HG03460 (cell line): Measurements from ENCODE around the gene CYLD.

Experiments
- ATAC-seq: cut with Tn5 transposase; IDR thresholded peaks from one replicate; pipeline ENCODE4 v1.9.1; 2021; ENCODE audit not compliant: unreplicated experiment

The CYLD gene

DNA sequence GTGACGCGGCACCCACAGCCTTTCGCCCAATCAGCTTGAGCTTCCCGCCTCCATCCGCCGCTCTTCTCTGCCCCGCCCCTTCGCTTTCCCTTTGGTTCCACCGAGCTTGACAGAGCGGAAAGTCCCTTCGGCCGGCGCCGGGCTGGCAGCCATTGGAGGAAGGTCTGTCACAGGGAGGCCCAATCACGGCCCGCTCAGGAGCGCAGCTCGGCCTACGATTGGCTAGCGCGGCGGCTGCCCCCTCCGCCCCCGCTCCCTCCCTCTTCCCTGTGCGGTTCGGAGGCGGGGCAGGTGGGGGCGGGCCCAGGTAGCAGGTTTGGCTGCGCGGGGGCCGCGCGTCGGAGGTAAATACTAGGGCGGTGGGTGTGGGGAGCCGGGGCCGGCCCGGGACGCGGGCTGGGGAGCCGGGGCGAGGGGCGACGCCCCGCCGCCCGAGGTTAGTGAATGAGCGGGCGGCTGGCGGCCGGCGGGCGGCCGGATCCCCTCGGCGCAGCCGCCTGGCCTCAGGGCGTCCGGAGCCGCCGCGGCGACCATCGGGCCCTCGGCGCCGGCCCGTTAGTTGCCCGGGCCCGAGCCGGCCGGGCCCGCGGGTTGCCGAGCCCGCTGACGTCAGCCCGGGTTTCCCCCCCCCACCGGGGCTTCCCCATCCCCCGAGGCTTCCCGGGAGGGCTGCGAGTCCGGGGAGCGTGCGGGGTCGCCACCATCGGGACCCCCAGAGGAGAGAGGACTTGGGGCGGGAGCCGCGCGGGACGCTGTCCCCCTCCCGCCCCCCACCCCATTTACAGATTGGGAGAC is at the start of gene CYLD:
CYLD (plus strand) TSS at position 306 of the 795 bp plus-strand sequence. CDS start 7,613 bp downstream, outside the sequence.
- ATAC-seq = peak; percentile 92

GRCh38 chr16:50692644-50692998 is 49.3 kb upstream of the CYLD start:
- no peak for ATAC-seq

DNA sequence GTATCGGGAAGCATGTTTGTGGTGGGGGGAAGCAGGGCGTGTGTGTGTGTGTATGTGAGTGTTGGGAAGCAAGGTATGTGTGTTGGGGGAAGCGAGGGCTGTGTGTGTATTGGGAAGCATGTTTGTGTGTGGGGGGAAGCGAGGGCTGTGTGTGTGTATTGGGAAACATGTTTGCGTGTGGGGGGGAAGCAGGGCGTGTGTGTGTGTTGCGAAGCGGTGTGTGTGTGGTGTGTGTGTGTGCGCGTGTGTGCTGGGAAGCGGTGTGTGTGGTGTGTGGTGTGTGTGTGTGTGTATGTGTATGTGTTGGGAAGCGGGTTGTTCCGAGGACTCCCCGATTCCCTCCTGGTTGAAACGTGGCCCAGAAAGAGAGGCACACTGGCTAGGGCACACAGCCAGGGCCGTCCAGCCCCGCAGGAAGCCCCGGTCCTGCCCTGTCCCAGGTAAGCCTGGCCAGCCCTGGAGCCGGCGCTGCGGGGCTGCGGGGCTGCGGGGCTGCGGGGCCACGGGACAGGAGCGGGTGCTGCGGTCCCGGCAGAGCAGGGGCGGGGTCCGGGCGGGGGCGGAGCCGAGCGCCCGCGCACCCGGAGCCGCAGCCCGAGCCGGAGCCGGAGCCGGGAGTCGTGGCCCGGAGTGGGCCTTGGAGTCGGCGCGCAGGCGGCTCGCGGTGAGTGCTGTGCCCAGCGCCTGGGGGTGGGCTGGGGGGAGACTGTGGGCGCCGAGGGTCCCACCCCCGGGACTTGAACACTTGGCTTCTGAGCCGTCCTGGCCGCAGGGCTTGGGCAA is 48.7 kb upstream of the CYLD start, which contains the start of gene NOD2:
NOD2 (plus strand) TSS at position 608 of the 783 bp plus-strand sequence. CDS start 5,890 bp downstream, outside the sequence.
- ATAC-seq = no peak

DNA sequence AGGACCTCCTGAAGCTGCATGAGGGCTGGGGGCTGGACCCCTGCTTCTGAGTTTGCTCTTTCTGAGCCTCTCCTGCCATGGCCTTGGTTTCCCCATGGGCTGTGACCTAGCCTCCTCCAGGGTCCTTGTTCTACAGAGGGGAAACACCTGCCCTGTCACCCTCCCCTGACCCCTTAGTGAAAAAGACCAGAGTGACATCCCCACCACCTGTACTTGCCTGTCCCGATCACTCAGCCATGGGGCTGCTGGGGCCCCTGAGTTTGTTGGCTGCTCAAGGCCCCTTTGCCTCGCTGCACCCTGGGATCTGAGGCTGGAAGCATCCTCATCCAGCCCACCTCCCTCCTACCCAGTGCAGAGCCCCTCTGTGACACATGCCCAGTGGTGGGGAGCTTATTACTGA is 47.7 kb upstream of the CYLD start:
- no peak for ATAC-seq

- ATAC-seq = no peak
These were observed 46.6 kb upstream of the CYLD start for GRCh38 chr16:50695017-50696000.

DNA sequence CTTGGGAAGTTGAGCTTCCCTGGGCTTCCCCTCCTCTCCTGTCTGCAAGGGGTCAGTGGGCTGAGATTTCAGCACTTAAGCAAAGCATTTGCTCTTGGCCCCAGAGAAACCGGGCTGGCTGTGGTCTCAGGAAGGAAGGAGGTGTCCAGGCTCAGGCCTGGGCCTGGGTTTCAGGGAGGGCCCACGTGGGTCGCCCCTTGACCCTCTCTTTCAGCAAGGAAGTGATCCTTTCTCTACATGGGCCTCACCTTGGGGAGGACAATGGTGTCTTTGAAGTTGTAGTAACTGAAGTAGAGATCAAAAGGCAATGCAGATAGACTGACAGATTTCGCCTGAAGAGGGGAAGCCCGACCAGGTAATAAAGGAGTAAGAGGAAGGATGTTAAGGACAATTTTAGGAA is 45.8 kb upstream of the CYLD start:
- ATAC-seq = peak; percentile 35

- peak; percentile 59 for ATAC-seq
These were observed 45.1 kb upstream of the CYLD start for GRCh38 chr16:50696575-50697420.

GRCh38 chr16:50697421-50697715 is 44.5 kb upstream of the CYLD start:
- ATAC-seq = no peak

DNA sequence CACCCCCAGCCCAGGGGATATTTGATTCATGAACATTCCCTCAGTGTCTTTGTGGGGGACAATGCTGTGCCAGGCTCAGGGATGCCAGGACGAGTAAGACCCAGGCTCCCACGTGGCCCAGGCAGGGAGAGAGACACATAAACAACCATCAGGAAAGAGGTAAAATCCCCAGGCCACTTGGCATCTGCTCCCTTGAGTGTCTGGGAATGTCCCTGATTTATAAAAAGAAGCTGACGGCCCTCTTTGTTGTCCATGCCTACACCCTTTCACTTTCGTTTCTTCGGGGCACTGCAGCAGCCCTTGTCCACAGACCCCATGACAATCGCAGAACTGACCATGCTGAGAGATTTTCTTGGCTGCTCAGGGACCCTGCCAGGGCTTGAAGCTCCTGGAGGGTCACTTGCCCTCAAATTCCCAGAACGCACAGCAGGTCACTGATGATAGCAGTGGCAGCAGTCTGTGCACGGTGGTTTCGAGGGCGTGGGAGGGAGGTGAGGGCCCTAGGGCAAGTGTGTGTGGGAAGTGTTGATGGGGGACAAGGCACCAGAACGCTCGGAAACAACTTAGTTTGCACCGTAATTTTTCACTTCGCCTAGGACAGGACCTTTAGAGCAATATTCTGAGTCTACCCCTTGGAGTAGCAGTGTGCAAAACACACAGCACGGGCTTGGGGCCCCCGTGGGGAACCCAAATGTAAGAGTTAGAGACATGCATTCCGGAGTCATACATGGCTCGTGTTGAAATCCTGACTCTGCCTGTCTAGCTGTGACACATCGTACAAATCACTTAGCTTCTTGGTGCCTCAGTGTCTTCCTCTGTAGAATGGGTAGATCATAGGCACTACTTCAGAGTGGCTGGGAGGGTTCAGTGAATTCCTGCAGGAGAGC is 43.8 kb upstream of the CYLD start:
- peak; percentile 34 for ATAC-seq

DNA sequence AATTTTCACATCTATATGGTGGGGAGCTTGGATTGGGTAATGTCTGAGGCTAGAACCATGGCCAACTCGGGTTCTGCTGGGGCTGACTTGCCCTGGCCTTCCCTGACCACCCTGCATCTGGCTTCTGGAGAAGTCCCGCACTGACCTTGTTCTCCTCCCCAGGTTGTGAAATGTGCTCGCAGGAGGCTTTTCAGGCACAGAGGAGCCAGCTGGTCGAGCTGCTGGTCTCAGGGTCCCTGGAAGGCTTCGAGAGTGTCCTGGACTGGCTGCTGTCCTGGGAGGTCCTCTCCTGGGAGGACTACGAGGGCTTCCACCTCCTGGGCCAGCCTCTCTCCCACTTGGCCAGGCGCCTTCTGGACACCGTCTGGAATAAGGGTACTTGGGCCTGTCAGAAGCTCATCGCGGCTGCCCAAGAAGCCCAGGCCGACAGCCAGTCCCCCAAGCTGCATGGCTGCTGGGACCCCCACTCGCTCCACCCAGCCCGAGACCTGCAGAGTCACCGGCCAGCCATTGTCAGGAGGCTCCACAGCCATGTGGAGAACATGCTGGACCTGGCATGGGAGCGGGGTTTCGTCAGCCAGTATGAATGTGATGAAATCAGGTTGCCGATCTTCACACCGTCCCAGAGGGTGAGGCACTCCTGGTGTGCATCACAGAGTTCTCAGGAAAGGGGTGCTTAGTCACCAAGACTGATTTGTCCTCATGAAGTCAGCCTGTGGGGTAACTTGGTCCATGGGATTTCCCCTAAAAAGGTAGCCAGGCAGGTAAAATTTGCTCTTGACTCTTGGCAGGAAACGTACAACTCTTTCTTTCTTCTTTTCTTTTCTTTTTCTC is 42.3 kb upstream of the CYLD start:
- ATAC-seq = no peak

DNA sequence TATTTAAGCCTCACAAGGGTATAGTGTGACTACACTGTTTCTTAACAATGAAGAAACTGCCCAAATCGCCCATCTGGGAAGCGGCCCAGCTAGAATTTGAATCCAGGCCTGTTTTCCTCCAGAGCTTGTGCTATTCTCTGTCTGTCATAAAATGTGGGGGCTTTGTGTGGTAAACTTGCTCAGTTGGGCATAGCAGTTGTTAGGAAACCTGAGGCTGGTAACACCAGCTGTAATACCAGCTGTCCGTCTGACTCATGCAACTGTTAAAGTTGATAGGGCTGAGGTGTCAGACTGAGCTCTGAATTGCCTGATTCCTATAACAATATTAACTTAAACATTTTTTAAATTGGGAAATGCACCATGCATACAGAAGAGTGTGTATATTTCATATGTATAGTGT is 39.2 kb upstream of the CYLD start:
- no peak for ATAC-seq

DNA sequence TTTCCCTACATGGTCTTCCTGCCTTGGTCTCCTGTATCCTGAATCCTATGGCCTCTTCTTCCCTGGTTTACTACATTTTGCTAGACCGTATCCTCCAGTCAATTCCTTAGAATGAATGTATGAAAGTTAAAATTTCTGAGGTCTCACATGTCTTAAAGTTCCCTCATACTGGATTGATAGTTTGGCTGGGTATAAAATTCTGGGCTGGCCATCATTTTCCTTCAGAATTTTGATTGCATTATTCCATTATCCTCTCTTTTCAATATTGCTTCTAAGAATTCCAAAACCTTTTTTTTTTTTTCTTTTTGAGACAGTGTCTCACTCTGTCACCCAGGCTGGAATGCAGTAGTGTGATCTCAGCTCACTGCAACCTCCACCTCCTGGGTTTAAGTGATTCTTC is 37.6 kb upstream of the CYLD start:
- ATAC-seq = no peak

DNA sequence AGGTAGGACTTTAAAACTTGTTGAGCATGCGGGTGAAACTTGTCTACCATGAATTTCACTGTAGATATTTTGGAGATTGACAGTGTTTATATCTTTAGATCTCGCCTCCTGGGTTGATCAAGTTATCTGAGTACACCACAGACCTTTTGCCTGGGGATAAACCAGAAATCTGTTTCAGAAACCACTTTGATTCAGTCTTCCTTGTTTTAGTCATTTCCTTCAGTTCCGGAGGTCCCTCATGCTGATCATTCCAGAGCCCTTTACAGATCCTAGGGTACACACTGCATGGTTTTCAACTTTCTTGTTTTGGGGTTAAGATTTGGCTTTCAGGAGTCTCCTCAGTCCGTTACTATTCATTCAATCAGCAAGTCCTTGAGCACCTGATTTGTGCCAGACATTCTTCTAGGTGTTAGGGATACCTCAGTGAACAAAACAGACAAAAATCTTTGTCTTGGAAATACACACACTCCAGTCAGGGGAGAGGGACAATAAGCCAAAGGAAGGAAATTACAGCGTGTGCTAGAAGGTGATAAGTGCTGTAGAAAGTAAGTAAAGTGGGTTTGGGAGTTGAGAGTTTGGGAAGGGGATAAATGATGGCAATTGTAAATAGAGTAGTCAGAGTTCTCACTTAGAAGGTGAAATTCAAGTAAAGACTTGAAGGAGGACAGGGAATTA is 36.3 kb upstream of the CYLD start:
- no peak for ATAC-seq

- no peak for ATAC-seq
These were observed 35.6 kb upstream of the CYLD start for GRCh38 chr16:50706250-50706649.

GRCh38 chr16:50708373-50709060 is 33.4 kb upstream of the CYLD start:
- no peak for ATAC-seq

GRCh38 chr16:50709061-50709684 is 32.7 kb upstream of the CYLD start:
- ATAC-seq = no peak

- ATAC-seq = no peak
These were observed 31.9 kb upstream of the CYLD start for GRCh38 chr16:50709980-50710379.
